Measurements from ENCODE around the gene TNFRSF21.
"Not testable (repeated sequence)": the region's sequence is repeated elsewhere in the genome, so short reads cannot be mapped to it uniquely, and the experiment has no call there.

Gene TNFRSF21

GRCh38 chr6:47321577-47321976 lies 11.9 kb upstream of the TNFRSF21 start:
- DNase-seq (ENCODE audit: low spot score), result no peak

- DNase-seq (ENCODE audit: low spot score), result no peak
These were observed 10.2 kb upstream of the TNFRSF21 start for GRCh38 chr6:47319867-47320266.

GRCh38 chr6:47319382-47319781 lies 9.7 kb upstream of the TNFRSF21 start:
- no peak for DNase-seq (ENCODE audit: low spot score)

- no peak for DNase-seq (ENCODE audit: low spot score)
These were observed 8.7 kb upstream of the TNFRSF21 start for GRCh38 chr6:47318236-47318989.

GRCh38 chr6:47315181-47315580 lies 5.5 kb upstream of the TNFRSF21 start:
- not testable (repeated sequence) for DNase-seq (ENCODE audit: low spot score)

GRCh38 chr6:47310131-47310480 lies 401 bp upstream of the TNFRSF21 start:
- no peak for DNase-seq (ENCODE audit: low spot score)

- peak; percentile 36 for DNase-seq (ENCODE audit: low spot score)
These were observed 984 bp downstream of the TNFRSF21 start for GRCh38 chr6:47308552-47309290.

- no peak for DNase-seq (ENCODE audit: low spot score)
These were observed 1.5 kb downstream of the TNFRSF21 start for GRCh38 chr6:47308198-47308517.

- DNase-seq (ENCODE audit: low spot score), result no peak
These were observed 2.1 kb downstream of the TNFRSF21 start for GRCh38 chr6:47307362-47308197.

GRCh38 chr6:47306887-47307286 lies 2.8 kb downstream of the TNFRSF21 start:
- no peak for DNase-seq (ENCODE audit: low spot score)

GRCh38 chr6:47303861-47304260 lies 5.8 kb downstream of the TNFRSF21 start:
- DNase-seq (ENCODE audit: low spot score), result no peak

- DNase-seq (ENCODE audit: low spot score), result no peak
These were observed 6.4 kb downstream of the TNFRSF21 start for GRCh38 chr6:47303342-47303741.

GRCh38 chr6:47302043-47302442 lies 7.7 kb downstream of the TNFRSF21 start:
- no peak for DNase-seq (ENCODE audit: low spot score)

- DNase-seq (ENCODE audit: low spot score), result no peak
These were observed 8.3 kb downstream of the TNFRSF21 start for GRCh38 chr6:47301441-47301840.

- no peak for DNase-seq (ENCODE audit: low spot score)
These were observed 9.3 kb downstream of the TNFRSF21 start for GRCh38 chr6:47300417-47300816.

- DNase-seq (ENCODE audit: low spot score), result no peak
These were observed 9.7 kb downstream of the TNFRSF21 start for GRCh38 chr6:47299965-47300364.

GRCh38 chr6:47298475-47298874 lies 11.2 kb downstream of the TNFRSF21 start:
- DNase-seq (ENCODE audit: low spot score), result no peak

- no peak for DNase-seq (ENCODE audit: low spot score)
These were observed 14.7 kb downstream of the TNFRSF21 start for GRCh38 chr6:47294990-47295389.

- peak; percentile 20 for DNase-seq (ENCODE audit: low spot score)
These were observed 16.8 kb downstream of the TNFRSF21 start for GRCh38 chr6:47292944-47293343.

- no peak for DNase-seq (ENCODE audit: low spot score)
These were observed 17.7 kb downstream of the TNFRSF21 start for GRCh38 chr6:47292027-47292426.

- DNase-seq (ENCODE audit: low spot score), result no peak
These were observed 19.4 kb downstream of the TNFRSF21 start for GRCh38 chr6:47290124-47290834.

Data from RKO (cell line).